Neuronal stem cell (in vitro differentiated cells): Measurements from ENCODE around the gene PDGFA.
A peak's percentile ranks its signal among the peaks of the same experiment; 100 is the strongest.

Experiments
- DNase-seq: peaks from one replicate; pipeline ENCODE4 v3.0.0-alpha.2; 2013; ENCODE audit warnings: low spot score
- H2AFZ ChIP-seq: one replicate; pipeline ENCODE4 v1.6.1; 2013; ENCODE audit warnings: mild to moderate bottlenecking, low read length, inconsistent platforms
- H2AK5ac ChIP-seq: 2 replicates; pipeline ENCODE4 v1.6.1; 2013; ENCODE audit warnings: low read depth, mild to moderate bottlenecking, inconsistent platforms, low read length, moderate library complexity, mixed read lengths
- H2BK120ac ChIP-seq: 2 replicates; pipeline ENCODE4 v1.6.1; 2013; ENCODE audit warnings: low read depth, mild to moderate bottlenecking, inconsistent platforms, low read length, moderate library complexity, mixed read lengths
- H2BK12ac ChIP-seq: one replicate; pipeline ENCODE4 v1.6.1; 2013; ENCODE audit warnings: low read length, inconsistent platforms
- H2BK15ac ChIP-seq: 2 replicates; pipeline ENCODE4 v1.6.1; 2013; ENCODE audit warnings: mild to moderate bottlenecking, low read length, inconsistent platforms, mixed read lengths
- H2BK5ac ChIP-seq: one replicate; pipeline ENCODE4 v1.6.1; 2013; ENCODE audit warnings: inconsistent platforms, mild to moderate bottlenecking, low read length, moderate library complexity
- H3K14ac ChIP-seq: one replicate; pipeline ENCODE4 v1.6.1; 2013; ENCODE audit warnings: low read length, inconsistent platforms
- H3K18ac ChIP-seq: 2 replicates; pipeline ENCODE4 v1.6.1; 2013; ENCODE audit warnings: low read length, inconsistent platforms
- H3K23ac ChIP-seq: 2 replicates; pipeline ENCODE4 v1.6.1; 2013; ENCODE audit warnings: low read depth, mild to moderate bottlenecking, mixed read lengths, low read length, inconsistent platforms; ENCODE audit not compliant: poor library complexity
- H3K27ac ChIP-seq: replicated peaks from 3 replicates; pipeline ENCODE4 v1.5.1; 2013; ENCODE audit warnings: low read length, inconsistent platforms
- H3K27me3 ChIP-seq, 3 experiments: 2 replicates each; pipeline ENCODE4 v1.6.1; 2013; ENCODE audit warnings: low read length in 3 of 3, mild to moderate bottlenecking in 2 of 3, inconsistent platforms in 1 of 3, low read depth in 1 of 3, mixed read lengths in 1 of 3, moderate library complexity in 1 of 3; ENCODE audit not compliant: control insufficient read depth in 3 of 3, insufficient read depth in 3 of 3
- H3K36me3 ChIP-seq, 2 donors: replicated peaks in 1 of 2; 2 replicates each; pipeline ENCODE4 v1.6.1; 2013; ENCODE audit warnings: low read length in 2 of 2; ENCODE audit not compliant: control insufficient read depth in 2 of 2, insufficient read depth in 2 of 2
- H3K4ac ChIP-seq: 2 replicates; pipeline ENCODE4 v1.6.1; 2013; ENCODE audit warnings: inconsistent platforms, mild to moderate bottlenecking, low read length, moderate library complexity
- H3K4me1 ChIP-seq, 2 donors: 1 replicate in 1 of 2; 2 replicates in 1 of 2; pipeline ENCODE4 v1.6.1; 2013; ENCODE audit warnings: low read length in 2 of 2, low read depth in 1 of 2; ENCODE audit not compliant: control insufficient read depth in 2 of 2, insufficient read depth in 1 of 2
- H3K4me2 ChIP-seq: one replicate; pipeline ENCODE4 v1.6.1; 2013; ENCODE audit warnings: mild to moderate bottlenecking, low read length, inconsistent platforms; ENCODE audit not compliant: insufficient read depth, poor library complexity, severe bottlenecking
- H3K4me3 ChIP-seq, 2 donors: 2 replicates each; pipeline ENCODE4 v1.5.1; 2013; ENCODE audit warnings: low read length in 2 of 2, mild to moderate bottlenecking in 2 of 2, inconsistent platforms in 1 of 2, moderate library complexity in 1 of 2
- H3K79me1 ChIP-seq: one replicate; pipeline ENCODE4 v1.6.1; 2013; ENCODE audit warnings: low read depth, mild to moderate bottlenecking, inconsistent platforms, low read length, moderate library complexity
- H3K9ac ChIP-seq: one replicate; pipeline ENCODE4 v1.6.1; 2013; ENCODE audit warnings: mild to moderate bottlenecking, low read depth, low read length, inconsistent platforms; ENCODE audit not compliant: poor library complexity
- H3K9me3 ChIP-seq, 2 donors: replicated peaks in 1 of 2; 2 replicates each; pipeline versions ENCODE3 to v1.6.1; 2013; ENCODE audit warnings: low read length in 2 of 2, mild to moderate bottlenecking in 2 of 2, inconsistent platforms in 1 of 2, low read depth in 1 of 2, mixed read lengths in 1 of 2, moderate library complexity in 1 of 2; ENCODE audit not compliant: control insufficient read depth in 2 of 2, insufficient read depth in 1 of 2
- H4K8ac ChIP-seq: one replicate; pipeline ENCODE4 v1.6.1; 2013; ENCODE audit warnings: low read depth, mild to moderate bottlenecking, inconsistent platforms, low read length, moderate library complexity
- H4K91ac ChIP-seq: one replicate; pipeline ENCODE4 v1.6.1; 2013; ENCODE audit warnings: low read length, low read depth, mild to moderate bottlenecking, inconsistent platforms; ENCODE audit not compliant: poor library complexity
- WGBS, 2 donors: extraction: QIAGEN DNeasy Blood & Tissue Kit; methylation state at CpG; one replicate each; pipeline ENCODE4 v1.1.7; 2013; ENCODE audit warnings: missing lambda C conversion rate in 2 of 2, mixed read lengths in 1 of 2; ENCODE audit not compliant: insufficient read length in 2 of 2, insufficient replicate concordance in 1 of 2; ENCODE audit errors: extremely low coverage in 2 of 2; 5-methylcytosine and 5-hydroxymethylcytosine counted together

The PDGFA gene

DNA sequence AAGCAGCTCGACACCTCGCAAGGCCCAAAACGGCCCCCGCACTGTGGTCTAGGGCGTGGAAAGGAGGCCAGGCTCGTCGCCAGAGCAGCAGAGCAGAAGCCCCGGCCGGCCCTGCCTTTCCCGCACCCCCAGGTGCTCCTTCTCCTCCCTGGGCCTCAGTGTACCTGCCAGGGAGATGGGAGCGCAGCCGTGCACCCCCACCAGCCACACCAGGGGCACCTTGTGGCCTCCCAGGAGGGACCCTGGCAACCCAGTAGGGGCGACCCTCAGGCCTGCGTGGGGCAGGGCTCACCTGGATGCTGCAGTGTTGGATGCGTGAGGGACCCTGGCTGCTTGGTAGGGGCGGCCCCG lies 9.5 kb downstream of the PDGFA start:
- H3K23ac ChIP-seq, result no peak overlapping the region
- no peaks in the 10 kb centered on the region for H3K9me3 ChIP-seq
- H2BK120ac ChIP-seq, result no peak overlapping the region
- no peak overlapping the region for H3K9ac ChIP-seq
- no peak overlapping the region for H4K91ac ChIP-seq
- no peaks in the 10 kb centered on the region for H3K79me1 ChIP-seq
- no peak overlapping the region for H3K4me2 ChIP-seq
- H3K4me3 ChIP-seq, result no peak overlapping the region
- no peak overlapping the region for H3K4ac ChIP-seq
- no peak for DNase-seq
- no peak overlapping the region for H3K14ac ChIP-seq
- H2BK5ac ChIP-seq, result no peak overlapping the region
- no CpG with 5 or more reads among the region's 17 CpGs for WGBS, 2 donors
- H3K27me3 ChIP-seq, result peaks cover 0 to 36% (median 0%) of the 10 kb centered on the region in 3 experiments
- H3K4me1 ChIP-seq, result peaks cover 0 to 6% of the 10 kb centered on the region in 2 donors
- no peak overlapping the region for H2AFZ ChIP-seq
- H4K8ac ChIP-seq, result no peak overlapping the region
- no peak overlapping the region for H2BK12ac ChIP-seq
- no peaks in the 10 kb centered on the region for H3K36me3 ChIP-seq
- H3K27ac ChIP-seq, result no peak overlapping the region
- peak overlapping the region; percentile 75 for H2AK5ac ChIP-seq
- peak overlapping the region; percentile 38 for H3K18ac ChIP-seq
- H2BK15ac ChIP-seq, result no peak overlapping the region

DNA sequence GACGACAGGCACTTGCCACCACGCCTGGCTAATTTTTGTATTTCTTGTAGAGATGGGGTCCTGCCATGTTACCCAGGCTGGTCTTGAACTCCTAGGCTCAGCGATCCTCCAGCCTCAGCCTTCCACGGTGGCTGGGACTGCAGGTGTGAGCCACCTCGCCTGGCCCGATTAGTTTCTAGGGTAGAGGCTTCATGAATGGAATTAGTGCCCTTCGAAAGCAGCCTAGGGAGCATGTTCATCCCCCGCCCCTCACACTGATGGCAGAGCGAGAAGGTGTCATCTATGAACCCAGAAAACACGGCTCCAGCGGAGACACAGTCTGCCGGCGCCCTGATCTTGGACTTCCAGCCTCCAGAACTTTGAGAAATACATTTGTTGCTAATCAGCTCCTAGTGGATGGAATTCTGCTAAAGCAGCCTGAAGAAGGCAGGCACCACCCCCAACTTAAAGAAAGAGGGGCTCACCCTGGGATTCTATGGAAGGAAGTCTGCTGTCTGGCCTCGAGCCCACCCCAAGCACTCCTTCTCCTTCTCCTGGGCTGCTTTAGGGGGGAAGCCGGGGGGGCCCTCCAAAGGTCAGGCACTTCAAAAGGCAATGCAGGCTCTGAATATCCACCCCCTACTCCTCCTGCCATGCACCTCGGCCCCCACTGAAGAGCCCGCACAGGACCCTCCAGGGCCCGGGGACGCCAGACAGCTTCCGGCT lies 10.1 kb downstream of the PDGFA start:
- Histone ChIP-seq H3K79me1 (no peaks in the 10 kb centered on the region), H3K27me3 (peaks cover 0 to 31% (median 0%) of the 10 kb centered on the region in 3 experiments), H3K4me2 (no peak overlapping the region), H3K14ac (no peak overlapping the region), H2BK5ac (no peak overlapping the region), H4K91ac (no peak overlapping the region), H3K36me3 (no peaks in the 10 kb centered on the region), H2BK120ac (no peak overlapping the region), H3K4me3 (no peak overlapping the region), H3K18ac (peak overlapping the region; percentile 38), H2BK15ac (no peak overlapping the region), H3K27ac (no peak overlapping the region), H3K4ac (no peak overlapping the region), H3K9ac (no peak overlapping the region), H2AFZ (no peak overlapping the region), H4K8ac (no peak overlapping the region), H2BK12ac (no peak overlapping the region), H3K23ac (no peak overlapping the region), H2AK5ac (peak overlapping the region; percentile 75), H3K9me3 (no peaks in the 10 kb centered on the region), H3K4me1 (peaks cover 0 to 1% of the 10 kb centered on the region in 2 donors)
- WGBS, 2 donors, result no CpG with 5 or more reads among the region's 20 CpGs
- no peak for DNase-seq

DNA sequence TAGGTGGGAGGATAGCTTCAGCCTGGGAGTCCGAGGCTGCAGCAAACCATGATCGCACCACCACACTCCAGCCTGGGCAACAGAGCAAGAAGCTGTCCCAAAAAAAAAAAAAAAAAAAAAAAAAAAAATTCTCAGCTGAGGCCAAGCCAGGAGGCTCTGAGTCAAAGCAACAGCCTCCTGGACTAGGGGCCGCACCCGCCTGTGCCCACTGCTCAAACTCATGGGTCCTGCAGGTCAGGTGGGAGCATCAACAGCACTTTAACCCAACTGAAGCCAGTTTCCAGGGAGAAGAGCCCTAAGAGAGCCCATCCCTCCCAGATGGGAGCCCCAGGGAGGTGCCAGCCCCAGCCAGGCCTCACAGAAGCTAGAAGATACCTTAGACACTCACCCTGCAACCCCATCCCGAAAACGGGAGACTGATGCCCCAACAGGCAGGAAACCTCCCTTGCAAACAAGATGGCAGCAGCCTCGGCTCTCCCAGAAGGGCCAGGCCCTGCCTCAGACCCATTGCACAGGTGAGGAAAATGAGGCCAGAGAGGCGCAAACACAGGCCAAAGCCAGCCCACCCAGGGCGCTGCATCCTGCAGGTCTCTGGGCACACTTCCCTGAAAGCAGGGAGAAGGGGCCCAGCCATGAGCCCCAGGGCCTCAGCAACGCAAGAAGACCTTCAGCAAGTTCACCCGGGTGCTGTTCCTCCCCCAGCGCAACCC lies 11.0 kb downstream of the PDGFA start:
- Histone ChIP-seq H3K18ac (peak overlapping the region; percentile 28), H3K79me1 (no peaks in the 10 kb centered on the region), H2BK5ac (no peak overlapping the region), H3K4me3 (no peak overlapping the region), H2BK12ac (no peak overlapping the region), H3K9me3 (no peaks in the 10 kb centered on the region), H3K4me1 (no peaks in the 10 kb centered on the region), H2BK15ac (no peak overlapping the region), H3K4ac (no peak overlapping the region), H3K4me2 (no peak overlapping the region), H2BK120ac (no peak overlapping the region), H3K23ac (no peak overlapping the region), H2AK5ac (peak overlapping the region; percentile 79), H3K36me3 (no peaks in the 10 kb centered on the region), H4K8ac (no peak overlapping the region), H2AFZ (no peak overlapping the region), H3K27ac (no peak overlapping the region), H4K91ac (no peak overlapping the region), H3K14ac (no peak overlapping the region), H3K9ac (peak overlapping the region; percentile 60), H3K27me3 (peaks cover 0 to 21% (median 0%) of the 10 kb centered on the region in 3 experiments)
- DNase-seq, result no peak
- WGBS, 2 donors, result no CpG with 5 or more reads among the region's 12 CpGs

DNA sequence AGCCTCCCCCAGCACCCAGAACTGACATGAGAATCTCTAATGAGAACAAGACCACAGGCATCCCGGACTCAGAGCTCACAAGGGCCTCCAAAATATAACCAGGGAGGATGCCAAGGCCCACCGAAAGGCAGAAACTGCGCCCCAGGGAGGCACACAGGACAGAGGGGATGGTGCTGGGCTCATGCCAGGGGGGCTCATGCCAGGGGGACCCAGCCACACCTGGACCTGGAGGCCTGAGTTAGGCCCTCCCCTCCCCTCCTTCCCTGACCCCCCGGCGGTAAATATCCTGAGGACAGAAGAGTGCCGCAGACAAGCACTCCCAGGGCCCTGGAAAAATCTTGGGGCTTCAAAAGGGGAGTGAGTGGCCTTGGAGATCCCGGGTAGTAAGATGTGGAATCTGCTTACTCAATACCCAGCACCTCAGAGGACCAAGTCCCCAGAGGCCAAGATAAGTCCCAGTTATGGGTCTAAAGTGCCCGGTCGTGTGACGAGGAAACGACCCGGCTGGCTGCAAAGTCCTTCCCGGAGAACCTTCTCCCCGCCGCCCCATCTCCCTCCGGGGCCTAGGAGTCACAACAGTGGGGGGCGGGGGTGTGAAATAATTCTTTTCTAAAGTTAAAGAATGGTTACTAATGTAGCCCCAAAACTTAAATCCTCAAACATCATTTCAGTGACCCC lies 11.9 kb downstream of the PDGFA start:
- Histone ChIP-seq H2BK5ac (peak overlapping the region; percentile 35), H2AFZ (no peak overlapping the region), H3K23ac (no peak overlapping the region), H3K9me3 (no peaks in the 10 kb centered on the region), H3K4me2 (no peak overlapping the region), H3K79me1 (no peaks in the 10 kb centered on the region), H3K27me3 (peaks cover 0 to 14% (median 0%) of the 10 kb centered on the region in 3 experiments), H2BK15ac (no peak overlapping the region), H2AK5ac (no peak overlapping the region), H3K18ac (no peak overlapping the region), H3K36me3 (no peaks in the 10 kb centered on the region), H4K8ac (no peak overlapping the region), H2BK120ac (no peak overlapping the region), H2BK12ac (no peak overlapping the region), H3K27ac (no peak overlapping the region), H3K14ac (no peak overlapping the region), H3K4ac (no peak overlapping the region), H4K91ac (no peak overlapping the region), H3K4me1 (peaks cover 0 to 2% of the 10 kb centered on the region in 2 donors), H3K4me3 (no peak overlapping the region), H3K9ac (no peak overlapping the region)
- DNase-seq, result no peak
- WGBS, 2 donors, result no CpG with 5 or more reads among the region's 17 CpGs
